GM23248 (cell line): Measurements from ENCODE around the gene CCNY. TPM values are rescaled to one million over a fixed set of nuclear protein-coding genes. Genes with fewer than 3 reads are reported as not detected.

Experiments used
- DNase-seq: peaks from one replicate; pipeline ENCODE4 v3.0.0-alpha.2; 2015
- H2AFZ ChIP-seq: fragments of 200-600 bp; sonication (generic); 2 replicates; pipeline ENCODE4 v1.6.1; 2016; ENCODE audit warnings: antibody characterized with exemption
- H3F3A ChIP-seq: fragments of 200-600 bp; sonication (generic); 2 replicates; pipeline ENCODE4 v1.6.1; 2016; ENCODE audit warnings: mild to moderate bottlenecking, antibody characterized with exemption, mixed run types; ENCODE audit not compliant: insufficient read depth
- H3K27ac ChIP-seq: fragments of 200-600 bp; sonication (generic); 2 replicates; pipeline ENCODE4 v1.5.1; 2016; ENCODE audit warnings: mild to moderate bottlenecking
- H3K27me3 ChIP-seq: fragments of 200-600 bp; sonication (generic); replicated peaks from 2 replicates; pipeline ENCODE4 v1.6.1; 2016; ENCODE audit warnings: mild to moderate bottlenecking; ENCODE audit not compliant: insufficient read depth
- H3K36me3 ChIP-seq: fragments of 200-600 bp; sonication (generic); 2 replicates; pipeline ENCODE4 v1.6.1; 2016; ENCODE audit warnings: low read depth, mild to moderate bottlenecking
- H3K4me1 ChIP-seq: fragments of 200-600 bp; sonication (generic); 2 replicates; pipeline ENCODE4 v1.6.1; 2016; ENCODE audit warnings: mild to moderate bottlenecking; ENCODE audit not compliant: insufficient read depth
- H3K4me2 ChIP-seq: fragments of 200-600 bp; sonication (generic); one replicate; pipeline ENCODE4 v1.6.1; 2016; ENCODE audit warnings: mild to moderate bottlenecking; ENCODE audit not compliant: unreplicated experiment
- H3K4me3 ChIP-seq: fragments of 200-600 bp; sonication (generic); 2 replicates; pipeline ENCODE4 v1.5.1; 2016; ENCODE audit warnings: mild to moderate bottlenecking
- H3K79me2 ChIP-seq: fragments of 200-600 bp; sonication (generic); 2 replicates; pipeline ENCODE4 v1.6.1; 2016; ENCODE audit warnings: mild to moderate bottlenecking; ENCODE audit not compliant: insufficient read depth
- H3K9ac ChIP-seq: fragments of 200-600 bp; sonication (generic); 2 replicates; pipeline ENCODE4 v1.6.1; 2016; ENCODE audit warnings: mild to moderate bottlenecking
- H3K9me2 ChIP-seq: fragments of 200-600 bp; sonication (generic); 2 replicates; pipeline ENCODE4 v1.6.1; 2016; ENCODE audit warnings: mixed run types, mild to moderate bottlenecking, moderate library complexity; ENCODE audit not compliant: insufficient read depth
- H3K9me3 ChIP-seq: fragments of 200-600 bp; sonication (generic); one replicate; pipeline ENCODE4 v1.6.1; 2017; ENCODE audit warnings: low read depth
- H4K20me1 ChIP-seq: fragments of 200-600 bp; sonication (generic); 2 replicates; pipeline ENCODE4 v1.6.0; 2016; ENCODE audit not compliant: insufficient read depth
- EZH2 ChIP-seq: fragments of 200-600 bp; sonication (generic); IDR thresholded peaks from 2 replicates; pipeline ENCODE4 v1.6.1; 2018; ENCODE audit warnings: antibody characterized with exemption, mild to moderate bottlenecking; ENCODE audit not compliant: insufficient read depth, poor library complexity, severe bottlenecking
- EZH2phosphoT487 ChIP-seq: fragments of 200-600 bp; sonication (generic); IDR thresholded peaks from 2 replicates; pipeline ENCODE4 v1.6.1; 2018; ENCODE audit warnings: antibody characterized with exemption, moderate library complexity, mild to moderate bottlenecking, low read depth; ENCODE audit not compliant: insufficient read depth
- WGBS, 2 experiments: methylation state at CpG; one replicate each; pipeline ENCODE4 v1.1.6; 2015 to 2017; ENCODE audit warnings: low lambda C conversion rate in 2 of 2, low coverage in 1 of 2; ENCODE audit errors: missing lambda C conversion rate in 2 of 2; 5-methylcytosine and 5-hydroxymethylcytosine counted together
- in situ Hi-C: fragments of 300-500 bp; cut with MboI; formaldehyde crosslinking; loops from 2 replicates; pipeline ENCODE4 v1.15.0; 2020
- polyA plus RNA-seq: library from polyadenylated mRNA; unstranded; fragments of >200 nt; fragmentation: Nextera tagmentation; extraction: Ambion mirVana; gene quantifications from 2 replicates; pipeline ENCODE4 v1.2.1, GENCODE V29; 2016
- total RNA-seq: library from RNA; depleted of rRNA; stranded (reverse); fragments of >200 nt; shearing (Covaris generic); gene quantifications from 2 replicates; pipeline ENCODE4 v1.2.3, GENCODE V29; 2014

Gene CCNY
- total and polyA plus RNA-seq, 2 experiments from 2014 or later: 12.8 to 70.4 TPM

DNA sequence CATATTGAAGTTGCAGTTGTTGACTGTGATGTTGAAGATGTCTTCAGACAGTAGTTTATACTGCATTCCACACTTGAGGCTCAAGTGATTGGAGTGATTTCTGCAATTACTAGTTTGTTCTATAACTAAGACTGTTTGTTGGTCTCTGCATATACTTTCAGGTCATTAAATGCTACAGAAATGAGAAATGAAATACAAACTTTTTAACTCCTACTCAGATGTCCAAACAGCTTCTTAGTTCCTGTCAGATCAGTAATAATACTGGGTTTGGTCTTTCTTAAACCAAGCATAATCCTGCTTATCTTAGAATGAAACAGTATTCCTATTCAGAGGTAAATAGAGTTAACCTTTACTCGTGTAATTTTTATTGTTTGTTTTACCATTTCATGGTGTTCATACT, 115.9 kb downstream of the CCNY start:
- Histone ChIP-seq H4K20me1 (0 out of 2 replicates have a peak, but pooled peaks cover 17% of the 10 kb centered on the region), H3K36me3 (no peaks in the 10 kb centered on the region), H3K27ac (no peak overlapping the region), H2AFZ (no peak overlapping the region), H3K4me2 (no peak overlapping the region), H3K9me2 (no peaks in the 10 kb centered on the region), H3K4me3 (no peak overlapping the region), H3K4me1 (peaks cover 54% of the 10 kb centered on the region), H3F3A (peaks cover 49% of the 10 kb centered on the region), H3K9me3 (no peaks in the 10 kb centered on the region), H3K27me3 (no peaks in the 10 kb centered on the region), H3K9ac (no peak overlapping the region), H3K79me2 (peaks cover 95% of the 10 kb centered on the region)
- no peak for DNase-seq
- in situ Hi-C loops: no loop called here
- 50 to 67% methylated on average over 1 of the region's 1 CpG for WGBS, 2 experiments
- TF ChIP-seq EZH2phosphoT487: no peak
- no peak for TF ChIP-seq EZH2

DNA sequence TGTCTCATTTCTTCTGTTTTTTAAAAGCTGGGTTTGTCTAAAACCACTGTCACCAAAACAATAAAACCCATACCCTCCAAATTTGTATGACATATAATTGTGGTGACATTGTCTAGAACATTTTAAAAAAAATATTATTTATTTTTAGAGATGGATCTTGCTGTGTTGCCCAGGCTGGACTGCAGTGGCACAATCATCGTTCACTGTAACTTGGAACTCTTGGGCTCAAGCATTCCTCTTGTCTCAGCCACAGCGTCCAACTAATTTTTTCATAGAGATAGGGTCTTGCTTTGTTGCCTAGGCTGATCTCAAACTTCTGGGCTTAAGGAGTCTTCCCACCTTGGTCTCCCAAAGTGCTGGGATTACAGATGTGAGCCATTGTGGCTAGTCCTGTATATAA, 116.5 kb downstream of the CCNY start:
- Histone ChIP-seq H3K4me1 (peaks cover 47% of the 10 kb centered on the region), H3K4me3 (no peak overlapping the region), H3K27ac (no peak overlapping the region), H3K9me2 (no peaks in the 10 kb centered on the region), H4K20me1 (0 out of 2 replicates have a peak, but pooled peaks cover 17% of the 10 kb centered on the region), H3F3A (peaks cover 49% of the 10 kb centered on the region), H3K27me3 (no peaks in the 10 kb centered on the region), H3K36me3 (no peaks in the 10 kb centered on the region), H3K79me2 (peaks cover 96% of the 10 kb centered on the region), H3K9ac (no peak overlapping the region), H2AFZ (no peak overlapping the region), H3K4me2 (no peak overlapping the region), H3K9me3 (no peaks in the 10 kb centered on the region)
- in situ Hi-C loops: no loop called here
- TF ChIP-seq EZH2phosphoT487 (no peak), EZH2 (no peak)
- no peak for DNase-seq
- 67 to 68% methylated on average over 2 of the region's 2 CpGs for WGBS, 2 experiments

DNA sequence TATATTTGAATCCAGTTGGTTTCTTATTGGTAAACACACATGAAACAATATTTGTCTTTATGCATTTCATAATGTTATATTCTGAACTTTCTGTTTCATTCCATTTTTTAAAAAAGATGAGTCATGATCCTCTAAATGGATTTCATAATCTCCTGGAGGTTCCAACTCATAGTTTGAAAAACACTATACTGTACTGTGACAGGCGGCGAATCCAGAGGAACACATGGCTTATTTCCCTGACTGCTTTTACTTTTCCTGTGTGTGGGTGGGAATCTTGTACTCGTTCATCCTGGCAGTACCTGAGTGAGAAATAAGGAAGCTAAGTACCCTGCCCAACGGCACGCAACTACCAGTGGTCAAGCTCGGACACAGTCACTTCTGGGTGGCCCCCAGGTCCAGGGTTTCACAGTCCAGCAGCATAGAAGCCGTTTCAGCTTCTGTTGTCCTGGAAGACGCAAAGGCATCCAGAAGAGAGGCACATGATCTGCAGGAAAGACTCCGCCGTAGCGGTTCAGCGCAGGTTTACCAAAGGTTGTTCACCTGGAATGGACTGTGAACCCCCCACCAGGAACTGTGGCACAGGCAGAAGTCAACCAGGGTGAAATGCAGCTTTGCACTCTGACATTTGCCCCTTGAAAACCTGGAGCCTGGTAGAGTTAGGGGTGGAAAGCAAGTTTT, 117.7 kb downstream of the CCNY start:
- Histone ChIP-seq H3F3A (peaks cover 49% of the 10 kb centered on the region), H3K4me2 (peak overlapping the region; percentile 76), H3K4me1 (peaks cover 37% of the 10 kb centered on the region), H3K27me3 (no peaks in the 10 kb centered on the region), H3K4me3 (peak overlapping the region; percentile 59), H3K79me2 (peaks cover 98% of the 10 kb centered on the region), H4K20me1 (peaks cover 17% of the 10 kb centered on the region; the same call in 1 of the 2 replicates), H3K9me3 (no peaks in the 10 kb centered on the region), H3K9ac (peak overlapping the region; percentile 44), H3K27ac (peak overlapping the region; percentile 57), H2AFZ (no peak overlapping the region), H3K9me2 (no peaks in the 10 kb centered on the region), H3K36me3 (no peaks in the 10 kb centered on the region)
- no peak for TF ChIP-seq EZH2
- no peak for TF ChIP-seq EZH2phosphoT487
- 5 to 6% methylated on average over 12 of the region's 12 CpGs for WGBS, 2 experiments
- DNase-seq: peak; percentile 88
- in situ Hi-C loops: no loop called here

DNA sequence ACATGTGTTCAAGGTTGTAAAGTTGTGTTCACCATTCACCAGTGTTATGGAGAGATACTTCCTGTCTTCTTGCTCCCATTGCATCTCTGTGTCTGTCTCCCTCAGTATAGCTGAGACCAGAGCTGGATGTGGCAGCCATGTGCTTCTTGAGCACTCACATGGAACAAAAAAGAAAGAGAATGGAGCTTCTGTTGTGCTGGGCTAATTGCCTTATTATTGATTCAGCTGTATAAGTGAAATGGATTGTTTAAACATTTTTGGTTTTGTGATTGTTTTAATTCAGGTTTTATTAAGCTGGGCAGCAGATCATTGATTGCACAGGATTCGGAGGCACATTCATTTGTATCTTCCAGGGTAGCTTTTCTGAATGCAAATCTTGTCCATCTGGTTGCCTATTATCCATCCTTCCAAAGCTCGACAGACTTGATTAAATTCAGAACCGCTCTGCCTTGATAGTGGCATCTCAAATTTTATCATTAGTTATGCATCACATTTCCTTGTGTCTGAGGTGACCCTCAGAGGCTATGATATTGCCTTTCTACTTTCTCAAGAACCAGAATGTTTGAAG, 119.9 kb downstream of the CCNY start:
- H3K36me3 ChIP-seq: no peaks in the 10 kb centered on the region
- no peaks in the 10 kb centered on the region for H3K9me2 ChIP-seq
- in situ Hi-C loops: no loop called here
- H3K79me2 ChIP-seq: peaks cover 98% of the 10 kb centered on the region
- 94 to 100% methylated on average over 3 of the region's 3 CpGs for whole genome bisulfite sequencing, 2 experiments
- H3K27ac ChIP-seq: no peak overlapping the region
- H3F3A ChIP-seq: peaks cover 45% of the 10 kb centered on the region
- no peak overlapping the region for H3K9ac ChIP-seq
- H3K4me2 ChIP-seq: no peak overlapping the region
- DNase-seq: no peak
- TF ChIP-seq EZH2phosphoT487 (no peak), EZH2 (no peak)
- H2AFZ ChIP-seq: no peak overlapping the region
- peaks cover 25% of the 10 kb centered on the region for H3K4me1 ChIP-seq
- H3K27me3 ChIP-seq: no peaks in the 10 kb centered on the region
- H4K20me1 ChIP-seq: peaks cover 23% of the 10 kb centered on the region; the same call in 1 of the 2 replicates
- no peaks in the 10 kb centered on the region for H3K9me3 ChIP-seq
- no peak overlapping the region for H3K4me3 ChIP-seq
